ENCODE measurements around the gene ZSCAN16. TPM values are rescaled to one million over a fixed set of nuclear protein-coding genes. Genes with fewer than 3 reads are reported as not detected.

Gene ZSCAN16
- total RNA-seq, 2 donors from 2014 or later, result 0.81 to 2.5 TPM

GRCh38 chr6:28171271-28171670 lies 46.9 kb downstream of the ZSCAN16 start:
- no peaks in the 10 kb centered on the region for H3K36me3 ChIP-seq
- no peak for TF ChIP-seq CTCF (IDR thresholded peaks at IDR 0.05)
- no peak for DNase-seq (ENCODE audit: low spot score)
- H3K9me3 ChIP-seq, result no peaks in the 10 kb centered on the region
- no peak overlapping the region for H3K4me3 ChIP-seq
- H3K27ac ChIP-seq, result no peak overlapping the region
- ATAC-seq (ENCODE audit: insufficient number of reproducible peaks, low FRiP score, low read depth), result no peak
- H3K4me1 ChIP-seq (ENCODE audit: control insufficient read depth in 1 of 2, low read depth in 2 of 2), result no peaks in the 10 kb centered on the region
- no peaks in the 10 kb centered on the region for H3K27me3 ChIP-seq (replicated peaks; ENCODE audit: insufficient read depth)

DNA sequence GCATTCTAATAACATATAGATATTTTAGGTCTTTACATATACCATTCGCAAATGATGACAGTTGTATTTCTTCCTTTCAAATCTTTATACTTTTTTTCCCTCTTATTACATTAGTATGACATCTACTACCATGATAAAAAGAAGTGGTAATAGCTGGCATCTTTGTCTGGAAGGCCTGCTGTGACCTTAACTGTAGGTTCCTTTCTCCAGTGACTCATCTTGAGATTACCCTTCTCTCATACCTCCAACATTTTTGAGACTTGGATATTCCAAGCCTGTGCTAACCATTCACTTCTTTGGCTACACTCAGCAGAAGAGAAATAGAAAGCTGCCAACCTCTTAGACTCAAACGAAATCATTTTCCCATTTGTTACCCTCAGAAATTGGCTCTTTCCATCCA lies 47.6 kb downstream of the ZSCAN16 start:
- H3K9me3 ChIP-seq, result no peaks in the 10 kb centered on the region
- DNase-seq (ENCODE audit: low spot score) (no peak), ATAC-seq (ENCODE audit: insufficient number of reproducible peaks, low FRiP score, low read depth) (no peak)
- H3K4me1 ChIP-seq (ENCODE audit: control insufficient read depth in 1 of 2, low read depth in 2 of 2), result no peaks in the 10 kb centered on the region
- H3K36me3 ChIP-seq, result no peaks in the 10 kb centered on the region
- TF ChIP-seq CTCF (IDR thresholded peaks at IDR 0.05), result no peak
- no peaks in the 10 kb centered on the region for H3K27me3 ChIP-seq (replicated peaks; ENCODE audit: insufficient read depth)
- H3K4me3 ChIP-seq, result no peak overlapping the region
- H3K27ac ChIP-seq, result no peak overlapping the region

- no peak for TF ChIP-seq CTCF (IDR thresholded peaks at IDR 0.05)
- H3K27ac ChIP-seq, result no peak overlapping the region
- ATAC-seq (ENCODE audit: insufficient number of reproducible peaks, low FRiP score, low read depth), result no peak
- H3K4me3 ChIP-seq, result no peak overlapping the region
- no peaks in the 10 kb centered on the region for H3K27me3 ChIP-seq (replicated peaks; ENCODE audit: insufficient read depth)
- no peaks in the 10 kb centered on the region for H3K4me1 ChIP-seq (ENCODE audit: control insufficient read depth in 1 of 2, low read depth in 2 of 2)
- H3K9me3 ChIP-seq, result no peaks in the 10 kb centered on the region
- H3K36me3 ChIP-seq, result no peaks in the 10 kb centered on the region
- DNase-seq (ENCODE audit: low spot score), result no peak
These were observed 52.0 kb downstream of the ZSCAN16 start for GRCh38 chr6:28176373-28176772.

Other genes with a start within 250 kb of the ZSCAN16 start
- not detected for gene OR2B2, start 212.2 kb upstream of the ZSCAN16 start, total RNA-seq
- gene OR2B6, start 167.4 kb upstream of the ZSCAN16 start, total RNA-seq, result not detected
- under 1 TPM in 1 of 2 donors, not detected in 1; 0.56 TPM for gene ZNF165, start 44.0 kb upstream of the ZSCAN16 start, total RNA-seq
- 10 to 100 TPM; 19.2 to 36.2 TPM for gene ZKSCAN8, start 17.3 kb downstream of the ZSCAN16 start, total RNA-seq
- gene ZSCAN9, start 100.7 kb downstream of the ZSCAN16 start, total RNA-seq, result 10 to 100 TPM; 11.6 to 29.0 TPM
- gene ZKSCAN4, start 127.7 kb downstream of the ZSCAN16 start, total RNA-seq, result 1 to 10 TPM; 2.3 to 2.4 TPM
- gene NKAPL, start 134.7 kb downstream of the ZSCAN16 start, total RNA-seq, result 1 to 10 TPM in 1 of 2 donors, under 1 TPM in 1; 0.49 to 1.1 TPM
- 10 to 100 TPM; 25.7 to 45.0 TPM for gene ZSCAN26, start 142.5 kb downstream of the ZSCAN16 start, total RNA-seq
- 1 to 10 TPM; 7.3 to 8.3 TPM for gene PGBD1, start 157.0 kb downstream of the ZSCAN16 start, total RNA-seq
- gene ZSCAN31, start 211.5 kb downstream of the ZSCAN16 start, total RNA-seq, result 10 to 100 TPM in 1 of 2 donors, 1 to 10 TPM in 1; 4.2 to 15.4 TPM
- gene ZKSCAN3, start 225.3 kb downstream of the ZSCAN16 start, total RNA-seq, result 1 to 10 TPM; 3.4 to 4.5 TPM